PC-3 (cell line): ENCODE measurements around the gene CAMTA1. TPM values are rescaled to one million over a fixed set of nuclear protein-coding genes. Genes with fewer than 3 reads are reported as not detected.

ENCODE experiments used
- ATAC-seq: fragments of 200-7000 bp; cut with Tn5 transposase; 2 replicates; pipeline ENCODE4 v1.9.1; 2020; ENCODE audit warnings: mild to moderate bottlenecking, moderate library complexity
- BruUV-seq: library from RNA; stranded (reverse); fragments of 400-500 nt; replicated peaks from 2 replicates; lab custom pipeline; 2021; lab: Mats Ljungman, UMichigan
- CTCF ChIA-PET: fragments of 300-600 bp; sonication (Branson Sonifier 250); formaldehyde crosslinking; loops from one replicate; lab custom pipeline; 2022; ENCODE audit warnings: antibody characterized with exemption; lab: Charles Lee
- POLR2A ChIA-PET: fragments of 300-600 bp; sonication (Branson Sonifier 250); formaldehyde crosslinking; loops from one replicate; lab custom pipeline; 2022; ENCODE audit warnings: antibody characterized with exemption; ENCODE audit not compliant: unreplicated experiment; lab: Charles Lee
- DNase-seq: peaks from one replicate; pipeline ENCODE4 v3.0.0-alpha.2; 2015
- H2AFZ ChIP-seq: fragments of 300-600 bp; sonication (generic); 2 replicates; pipeline ENCODE4 v1.6.0; 2016; ENCODE audit warnings: antibody characterized with exemption, low read length
- H3F3A ChIP-seq: fragments of 300-600 bp; sonication (generic); one replicate; pipeline ENCODE4 v1.6.0; 2017; ENCODE audit warnings: antibody characterized with exemption, low read length, control low read depth, mild to moderate bottlenecking; ENCODE audit not compliant: unreplicated experiment
- H3K27ac ChIP-seq: fragments of 300-600 bp; sonication (generic); 2 replicates; pipeline ENCODE4 v1.5.1; 2016; ENCODE audit warnings: mild to moderate bottlenecking, low read length
- H3K27me3 ChIP-seq: fragments of 300-600 bp; sonication (generic); 2 replicates; pipeline ENCODE4 v1.6.1; 2016; ENCODE audit warnings: low read length, mixed read lengths
- H3K36me3 ChIP-seq: fragments of 300-600 bp; sonication (generic); 2 replicates; pipeline ENCODE4 v1.6.1; 2016; ENCODE audit warnings: low read depth, mixed run types, low read length, mixed read lengths
- H3K4me1 ChIP-seq: fragments of 300-600 bp; sonication (generic); 2 replicates; pipeline ENCODE4 v1.5.1; 2016; ENCODE audit warnings: low read length; ENCODE audit not compliant: insufficient read depth
- H3K4me2 ChIP-seq: fragments of 300-600 bp; sonication (generic); 2 replicates; pipeline ENCODE4 v1.6.0; 2016; ENCODE audit warnings: low read length
- H3K4me3 ChIP-seq: fragments of 300-600 bp; sonication (generic); 2 replicates; pipeline ENCODE4 v1.5.1; 2016; ENCODE audit warnings: mild to moderate bottlenecking, low read length, mixed read lengths
- H3K79me2 ChIP-seq: fragments of 300-600 bp; sonication (generic); 2 replicates; pipeline ENCODE4 v1.6.1; 2017; ENCODE audit warnings: low read length, mixed read lengths
- H3K9ac ChIP-seq: fragments of 300-600 bp; sonication (generic); 2 replicates; pipeline ENCODE4 v1.6.0; 2016; ENCODE audit warnings: mild to moderate bottlenecking, low read length
- H3K9me2 ChIP-seq: fragments of 300-600 bp; sonication (generic); replicated peaks from 2 replicates; pipeline ENCODE4 v1.6.1; 2016; ENCODE audit warnings: mixed run types, low read length, mixed read lengths
- H3K9me3 ChIP-seq: fragments of 300-600 bp; sonication (generic); 2 replicates; pipeline ENCODE4 v1.6.1; 2016; ENCODE audit warnings: low read length, mixed read lengths
- H4K20me1 ChIP-seq: fragments of 300-600 bp; sonication (generic); 2 replicates; pipeline ENCODE4 v1.6.1; 2016; ENCODE audit warnings: low read length, mixed read lengths
- EZH2 ChIP-seq: fragments of 300-600 bp; sonication (generic); IDR thresholded peaks from one replicate; pipeline ENCODE4 v1.6.1; 2017; ENCODE audit warnings: antibody characterized with exemption, mild to moderate bottlenecking, low read length; ENCODE audit not compliant: unreplicated experiment
- EZH2phosphoT487 ChIP-seq: fragments of 300-600 bp; sonication (generic); IDR thresholded peaks from 2 replicates; pipeline ENCODE4 v1.6.1; 2018; ENCODE audit warnings: mild to moderate bottlenecking, antibody characterized with exemption, low read length, borderline replicate concordance
- intact Hi-C: fragments of 100-400 bp; cut with micrococcal nuclease; formaldehyde crosslinking; loops from 2 replicates; pipeline ENCODE4 v1.9.0; 2023
- total RNA-seq: library from RNA; depleted of rRNA; stranded (reverse); fragments of >200 nt; gene quantifications from 2 replicates; pipeline ENCODE4 v1.2.3, GENCODE V29; 2014
- TF ChIP-seq, protein P1 (sequence below): fragments of 300-600 bp; sonication (generic); conservative IDR thresholded peaks from 2 replicates; pipeline ENCODE4 v1.5.1; 2017; ENCODE audit warnings: antibody characterized with exemption, low read depth, mild to moderate bottlenecking, low read length

The CAMTA1 gene
- total RNA-seq, 1 experiment from 2014 or later, result 40.8 TPM

DNA sequence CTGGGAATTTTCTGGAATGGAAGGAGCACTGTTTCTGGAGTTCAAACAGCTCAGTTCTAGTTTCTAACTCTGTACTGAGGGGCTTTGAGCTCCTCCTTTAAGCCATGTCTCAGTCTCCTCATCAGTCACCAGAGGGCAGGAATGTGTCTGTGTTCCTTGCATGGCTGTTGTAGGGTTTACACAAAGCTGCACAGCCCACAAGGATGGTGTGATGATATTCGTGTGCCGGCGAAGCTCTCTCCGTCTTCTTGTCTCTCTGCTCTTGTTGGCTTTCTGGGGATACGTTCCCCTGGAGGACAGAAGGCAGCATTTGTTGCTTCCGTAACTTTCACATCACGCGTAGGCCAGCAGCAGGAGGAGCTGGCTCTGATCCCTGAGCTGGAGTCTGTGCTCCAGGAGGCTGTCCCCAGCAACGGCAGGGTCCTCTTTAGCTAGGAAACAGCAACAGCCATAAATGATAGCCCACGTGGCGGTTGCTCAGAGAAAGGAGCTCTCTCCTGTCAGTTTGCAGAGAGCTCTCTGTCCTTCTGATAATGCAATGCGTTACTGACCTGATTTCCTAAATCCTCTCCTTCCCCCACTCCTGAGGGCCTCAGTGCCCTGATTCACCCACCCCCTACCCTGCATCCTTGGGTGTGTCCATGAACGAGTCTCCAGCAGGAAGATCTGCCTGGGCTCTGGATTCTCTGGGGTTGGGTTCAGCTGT, 796.7 kb downstream of the CAMTA1 start:
- Histone ChIP-seq H3K4me1 (no peaks in the 10 kb centered on the region), H3K27me3 (peaks cover 46% of the 10 kb centered on the region), H3K4me2 (no peak overlapping the region), H4K20me1 (no peaks in the 10 kb centered on the region), H3K27ac (no peak overlapping the region), H2AFZ (no peak overlapping the region), H3F3A (no peaks in the 10 kb centered on the region), H3K36me3 (no peaks in the 10 kb centered on the region), H3K9me3 (no peaks in the 10 kb centered on the region), H3K9ac (no peak overlapping the region), H3K4me3 (no peak overlapping the region), H3K79me2 (no peaks in the 10 kb centered on the region), H3K9me2 (no peaks in the 10 kb centered on the region)
- no peak for ATAC-seq
- TF ChIP-seq, protein P1, sequence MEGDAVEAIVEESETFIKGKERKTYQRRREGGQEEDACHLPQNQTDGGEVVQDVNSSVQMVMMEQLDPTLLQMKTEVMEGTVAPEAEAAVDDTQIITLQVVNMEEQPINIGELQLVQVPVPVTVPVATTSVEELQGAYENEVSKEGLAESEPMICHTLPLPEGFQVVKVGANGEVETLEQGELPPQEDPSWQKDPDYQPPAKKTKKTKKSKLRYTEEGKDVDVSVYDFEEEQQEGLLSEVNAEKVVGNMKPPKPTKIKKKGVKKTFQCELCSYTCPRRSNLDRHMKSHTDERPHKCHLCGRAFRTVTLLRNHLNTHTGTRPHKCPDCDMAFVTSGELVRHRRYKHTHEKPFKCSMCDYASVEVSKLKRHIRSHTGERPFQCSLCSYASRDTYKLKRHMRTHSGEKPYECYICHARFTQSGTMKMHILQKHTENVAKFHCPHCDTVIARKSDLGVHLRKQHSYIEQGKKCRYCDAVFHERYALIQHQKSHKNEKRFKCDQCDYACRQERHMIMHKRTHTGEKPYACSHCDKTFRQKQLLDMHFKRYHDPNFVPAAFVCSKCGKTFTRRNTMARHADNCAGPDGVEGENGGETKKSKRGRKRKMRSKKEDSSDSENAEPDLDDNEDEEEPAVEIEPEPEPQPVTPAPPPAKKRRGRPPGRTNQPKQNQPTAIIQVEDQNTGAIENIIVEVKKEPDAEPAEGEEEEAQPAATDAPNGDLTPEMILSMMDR, result no peak
- TF ChIP-seq EZH2phosphoT487, result no peak
- TF ChIP-seq EZH2, result no peak
- CTCF ChIA-PET, result no interaction called here
- POLR2A ChIA-PET, result no interaction called here
- BruUV-seq, result no TSS peak
- no peak for DNase-seq
- intact Hi-C loops, result no loop called here

DNA sequence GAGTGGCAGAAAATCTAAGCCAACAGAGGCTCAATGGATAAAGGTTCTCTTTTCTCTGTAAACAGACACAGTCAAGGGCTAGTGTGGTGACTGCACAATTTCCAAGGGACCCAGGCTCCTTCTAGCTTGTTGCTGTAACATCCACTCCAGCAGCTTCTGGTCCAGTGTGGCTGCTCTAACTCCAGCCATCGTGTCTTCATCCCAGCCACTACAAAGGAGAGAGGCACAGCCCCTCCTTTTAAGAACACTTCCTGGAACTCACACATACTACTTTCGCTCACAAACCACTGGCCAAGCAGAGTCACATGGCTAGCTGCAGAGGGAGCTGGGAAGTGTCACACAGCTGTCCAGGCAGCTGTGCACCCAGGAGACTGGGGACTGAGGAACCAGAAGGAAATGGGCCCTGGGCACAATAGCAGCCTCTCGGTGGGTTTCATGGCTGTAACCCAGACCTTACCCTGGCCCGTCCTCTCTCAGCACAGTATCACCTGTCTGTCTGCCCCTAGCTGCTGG, 797.3 kb downstream of the CAMTA1 start:
- Histone ChIP-seq H3K9ac (no peak overlapping the region), H3K27ac (no peak overlapping the region), H3K27me3 (peaks cover 44% of the 10 kb centered on the region), H3K4me2 (no peak overlapping the region), H3K4me3 (no peak overlapping the region), H2AFZ (no peak overlapping the region), H3F3A (no peaks in the 10 kb centered on the region), H4K20me1 (no peaks in the 10 kb centered on the region), H3K9me3 (no peaks in the 10 kb centered on the region), H3K79me2 (no peaks in the 10 kb centered on the region), H3K9me2 (no peaks in the 10 kb centered on the region), H3K4me1 (no peaks in the 10 kb centered on the region), H3K36me3 (no peaks in the 10 kb centered on the region)
- ChIA-PET CTCF (no interaction called here), POLR2A (no interaction called here)
- DNase-seq, result no peak
- BruUV-seq, result no TSS peak
- no peak for ATAC-seq
- TF ChIP-seq, protein P1, result no peak
- TF ChIP-seq EZH2, result no peak
- TF ChIP-seq EZH2phosphoT487, result no peak
- intact Hi-C loops, result no loop called here

DNA sequence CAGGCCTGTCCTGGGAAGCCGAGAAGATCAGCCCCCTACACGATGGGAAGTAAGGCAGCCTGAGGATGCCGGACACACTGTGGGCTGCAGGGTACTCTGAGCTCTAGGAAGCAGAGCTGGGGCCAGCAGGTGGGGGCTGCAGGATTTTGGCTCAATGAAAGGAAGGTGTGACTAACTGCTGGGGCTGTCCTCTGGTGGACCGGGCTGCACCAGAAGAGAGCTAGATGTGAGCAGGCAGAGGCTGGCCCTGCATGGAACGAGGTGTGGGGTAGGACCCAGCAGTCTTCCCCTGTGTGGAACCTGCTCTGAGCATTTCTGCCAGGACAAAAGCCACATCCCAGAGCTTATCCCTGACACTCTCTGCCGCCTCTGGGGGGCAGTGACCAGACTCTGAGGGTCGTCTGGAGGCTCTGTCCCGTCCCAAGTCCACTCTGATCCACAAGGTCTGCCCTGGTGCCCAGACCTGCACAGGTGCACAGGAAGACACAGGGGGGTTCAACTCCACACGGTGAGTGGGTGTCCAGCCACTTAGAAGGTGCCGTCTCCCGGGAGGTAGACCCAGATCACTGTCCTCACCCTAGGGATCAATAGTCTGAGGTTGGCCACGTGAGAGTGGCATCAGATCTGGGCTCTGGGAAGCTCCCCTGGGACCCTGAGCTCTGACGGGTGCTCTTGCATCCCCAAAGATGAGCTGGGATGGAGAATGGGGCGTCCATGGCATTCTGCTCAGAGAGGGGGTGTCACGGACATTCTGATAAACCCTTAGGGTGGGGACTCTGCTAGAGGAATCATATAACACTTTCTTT, 798.2 kb downstream of the CAMTA1 start:
- H3F3A ChIP-seq, result no peaks in the 10 kb centered on the region
- H4K20me1 ChIP-seq, result no peaks in the 10 kb centered on the region
- no TSS peak for BruUV-seq
- ChIA-PET CTCF (no interaction called here), POLR2A (interaction anchor here (0.5 kb wide), 1 partner anchor 786 kb away, joined by 5 read pairs; no protein-coding TSS in a partner anchor)
- H3K79me2 ChIP-seq, result no peaks in the 10 kb centered on the region
- H2AFZ ChIP-seq, result no peak overlapping the region
- no peak overlapping the region for H3K4me2 ChIP-seq
- TF ChIP-seq, protein P1, result no peak
- TF ChIP-seq EZH2 (no peak), EZH2phosphoT487 (no peak)
- DNase-seq (no peak), ATAC-seq (no peak)
- H3K9me2 ChIP-seq, result no peaks in the 10 kb centered on the region
- H3K36me3 ChIP-seq, result no peaks in the 10 kb centered on the region
- H3K27me3 ChIP-seq, result peaks cover 45% of the 10 kb centered on the region
- H3K4me1 ChIP-seq, result no peaks in the 10 kb centered on the region
- H3K9ac ChIP-seq, result no peak overlapping the region
- no peak overlapping the region for H3K27ac ChIP-seq
- intact Hi-C loops, result no loop called here
- no peak overlapping the region for H3K4me3 ChIP-seq
- H3K9me3 ChIP-seq, result no peaks in the 10 kb centered on the region
